Measurements from ENCODE around the gene ILF3.

ILF3 gene

DNA sequence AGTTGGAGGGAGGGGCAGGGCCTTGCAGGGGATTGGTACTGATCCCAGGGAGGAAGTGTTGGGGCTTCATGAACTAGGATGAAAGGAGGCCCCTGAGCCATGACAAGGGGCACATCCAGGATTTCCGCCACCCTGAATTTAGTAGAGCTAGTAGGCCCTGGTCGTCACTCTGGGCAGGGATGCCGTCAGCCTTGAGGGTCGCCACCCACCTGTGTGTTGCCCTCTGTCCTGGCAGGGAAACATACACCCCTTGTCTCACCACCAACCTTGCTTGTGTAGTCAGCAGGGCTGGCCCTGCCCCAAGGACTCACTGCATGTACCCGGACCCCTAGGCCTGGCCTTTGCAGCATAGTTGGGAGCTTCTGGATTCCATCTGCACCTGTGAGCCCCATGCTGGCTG, 37.7 kb downstream of the ILF3 start:
- Histone ChIP-seq H3K4me1 (ENCODE audit: insufficient read depth, poor library complexity, severe bottlenecking) (no peaks in the 10 kb centered on the region), H3K9me3 (ENCODE audit: severe bottlenecking) (no peaks in the 10 kb centered on the region), H3K27me3 (ENCODE audit: insufficient read depth, poor library complexity, severe bottlenecking) (no peaks in the 10 kb centered on the region), H3K27ac (ENCODE audit: poor library complexity, severe bottlenecking) (no peak overlapping the region), H3K36me3 (ENCODE audit: low read depth) (peaks cover 46% of the 10 kb centered on the region), H3K4me3 (ENCODE audit: severe bottlenecking) (no peak overlapping the region)
- DNase-seq (ENCODE audit: low spot score) (no peak), ATAC-seq (ENCODE audit: low read depth) (no peak)
- TF ChIP-seq, protein P1, sequence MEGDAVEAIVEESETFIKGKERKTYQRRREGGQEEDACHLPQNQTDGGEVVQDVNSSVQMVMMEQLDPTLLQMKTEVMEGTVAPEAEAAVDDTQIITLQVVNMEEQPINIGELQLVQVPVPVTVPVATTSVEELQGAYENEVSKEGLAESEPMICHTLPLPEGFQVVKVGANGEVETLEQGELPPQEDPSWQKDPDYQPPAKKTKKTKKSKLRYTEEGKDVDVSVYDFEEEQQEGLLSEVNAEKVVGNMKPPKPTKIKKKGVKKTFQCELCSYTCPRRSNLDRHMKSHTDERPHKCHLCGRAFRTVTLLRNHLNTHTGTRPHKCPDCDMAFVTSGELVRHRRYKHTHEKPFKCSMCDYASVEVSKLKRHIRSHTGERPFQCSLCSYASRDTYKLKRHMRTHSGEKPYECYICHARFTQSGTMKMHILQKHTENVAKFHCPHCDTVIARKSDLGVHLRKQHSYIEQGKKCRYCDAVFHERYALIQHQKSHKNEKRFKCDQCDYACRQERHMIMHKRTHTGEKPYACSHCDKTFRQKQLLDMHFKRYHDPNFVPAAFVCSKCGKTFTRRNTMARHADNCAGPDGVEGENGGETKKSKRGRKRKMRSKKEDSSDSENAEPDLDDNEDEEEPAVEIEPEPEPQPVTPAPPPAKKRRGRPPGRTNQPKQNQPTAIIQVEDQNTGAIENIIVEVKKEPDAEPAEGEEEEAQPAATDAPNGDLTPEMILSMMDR (IDR thresholded peaks at IDR 0.05; ENCODE audit: poor library complexity, severe bottlenecking): no peak

DNA sequence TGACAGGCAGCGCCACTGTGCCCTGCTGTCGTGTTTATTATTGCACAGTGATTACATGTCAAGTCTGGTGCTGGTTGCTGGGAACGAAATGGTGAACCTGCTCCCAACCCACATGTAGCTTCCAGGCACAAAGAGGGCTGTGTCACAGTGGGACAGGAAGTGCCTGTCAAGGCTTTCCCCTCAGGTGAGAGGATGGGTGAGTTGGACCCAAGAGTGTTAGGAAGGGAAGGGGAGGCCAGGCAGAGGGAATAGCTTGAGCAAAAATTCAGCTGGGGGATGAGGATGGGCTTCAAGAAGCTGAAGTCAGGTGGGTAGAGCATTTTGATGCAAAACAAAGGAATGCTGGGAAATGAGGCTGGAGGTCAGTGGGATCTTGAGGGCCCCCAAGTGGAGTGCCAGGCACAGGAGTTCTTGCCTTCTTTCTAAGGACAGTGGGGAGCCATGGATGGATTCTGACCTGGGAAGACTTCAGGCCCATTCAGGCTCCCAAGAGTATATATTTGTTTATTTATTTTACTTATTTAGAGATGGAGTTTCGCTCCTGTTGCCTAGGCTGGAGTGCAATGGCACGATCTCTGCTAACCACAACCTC, 38.6 kb downstream of the ILF3 start:
- Histone ChIP-seq H3K36me3 (ENCODE audit: low read depth) (peaks cover 40% of the 10 kb centered on the region), H3K4me3 (ENCODE audit: severe bottlenecking) (no peak overlapping the region), H3K27me3 (ENCODE audit: insufficient read depth, poor library complexity, severe bottlenecking) (no peaks in the 10 kb centered on the region), H3K9me3 (ENCODE audit: severe bottlenecking) (no peaks in the 10 kb centered on the region), H3K27ac (ENCODE audit: poor library complexity, severe bottlenecking) (no peak overlapping the region), H3K4me1 (ENCODE audit: insufficient read depth, poor library complexity, severe bottlenecking) (no peaks in the 10 kb centered on the region)
- TF ChIP-seq, protein P1 (IDR thresholded peaks at IDR 0.05; ENCODE audit: poor library complexity, severe bottlenecking): no peak
- no peak for ATAC-seq (ENCODE audit: low read depth)
- no peak for DNase-seq (ENCODE audit: low spot score)

DNA sequence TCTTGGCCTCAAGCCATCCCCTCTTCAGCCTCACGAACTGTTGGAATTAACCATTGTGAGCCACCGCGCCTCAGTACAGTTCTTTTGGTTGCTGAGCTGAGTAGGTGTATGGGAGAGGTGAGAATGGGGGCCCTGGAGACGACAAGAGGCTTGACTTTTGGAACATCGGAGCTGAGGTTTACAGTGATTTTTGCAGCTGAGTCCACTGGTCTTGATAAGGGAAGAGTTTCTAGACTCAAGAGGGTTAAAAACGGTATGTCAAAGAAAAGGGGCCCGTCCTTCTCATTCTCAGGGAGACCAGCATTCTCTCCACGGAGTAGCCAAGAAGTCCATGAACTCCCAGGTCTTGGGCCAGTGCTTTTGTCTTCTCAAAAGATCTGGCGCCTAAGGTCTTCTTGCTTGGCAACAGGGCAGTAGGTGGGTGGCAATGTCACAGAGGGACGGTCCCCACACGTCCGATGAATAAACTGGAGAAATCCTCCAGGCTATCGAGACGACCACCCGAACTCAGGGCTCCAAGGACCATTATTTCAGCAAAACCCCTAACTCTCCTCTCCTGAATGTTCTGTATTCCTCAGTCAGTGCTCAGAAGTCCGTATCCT, 40.7 kb downstream of the ILF3 start:
- Histone ChIP-seq H3K4me3 (ENCODE audit: severe bottlenecking) (no peak overlapping the region), H3K4me1 (ENCODE audit: insufficient read depth, poor library complexity, severe bottlenecking) (no peaks in the 10 kb centered on the region), H3K9me3 (ENCODE audit: severe bottlenecking) (no peaks in the 10 kb centered on the region), H3K36me3 (ENCODE audit: low read depth) (peaks cover 20% of the 10 kb centered on the region), H3K27ac (ENCODE audit: poor library complexity, severe bottlenecking) (no peak overlapping the region), H3K27me3 (ENCODE audit: insufficient read depth, poor library complexity, severe bottlenecking) (no peaks in the 10 kb centered on the region)
- ATAC-seq (ENCODE audit: low read depth) (no peak), DNase-seq (ENCODE audit: low spot score) (no peak)
- TF ChIP-seq, protein P1 (IDR thresholded peaks at IDR 0.05; ENCODE audit: poor library complexity, severe bottlenecking): no peak

DNA sequence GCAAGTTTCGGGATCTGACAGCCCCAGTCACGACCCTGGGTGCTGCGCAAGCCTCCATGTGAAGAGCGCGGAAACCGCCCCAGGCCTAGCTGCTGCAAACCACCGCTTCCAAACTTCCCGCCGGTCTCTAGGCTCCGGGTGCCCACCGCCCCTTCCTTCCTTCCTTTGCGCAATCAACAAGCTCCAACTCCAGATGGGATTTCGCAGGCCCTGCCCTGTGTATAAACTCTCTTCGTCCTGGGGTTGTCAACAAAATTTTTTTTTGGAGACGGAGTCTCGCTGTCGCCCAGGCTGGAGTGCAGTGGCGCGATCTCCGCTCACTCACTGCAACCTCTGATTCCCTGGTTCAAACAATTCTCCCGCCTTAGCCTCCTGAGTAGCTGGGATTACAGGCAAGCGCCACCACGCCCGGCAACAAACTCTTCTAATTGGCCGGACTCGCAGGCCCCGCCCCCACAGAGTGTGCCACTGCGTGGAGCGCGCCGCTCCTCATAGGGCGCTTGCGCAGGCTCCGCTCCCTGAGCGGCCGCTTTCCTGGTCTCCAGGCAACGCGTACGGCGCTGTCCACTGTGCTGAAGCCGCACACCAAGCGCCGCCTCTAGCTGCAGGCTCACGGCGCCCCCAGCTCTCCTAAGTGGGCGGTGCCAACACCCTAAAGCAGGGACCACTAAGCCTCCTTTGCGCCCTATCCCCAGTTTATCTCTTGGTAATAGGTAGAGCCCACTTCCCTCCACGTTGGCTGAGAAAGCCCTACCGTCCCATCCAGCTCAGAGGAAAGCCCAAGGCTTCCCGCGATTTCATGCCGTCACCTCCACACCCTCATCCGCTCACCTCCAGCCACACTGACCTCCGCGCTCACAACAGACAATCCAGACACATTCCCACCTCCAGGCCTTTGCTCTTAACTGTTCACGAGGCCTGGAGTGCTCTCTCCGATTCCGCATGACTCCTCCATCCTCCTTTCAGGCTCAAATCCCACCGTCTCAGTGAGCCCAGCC, 41.6 kb downstream of the ILF3 start:
- peak; percentile 91 for DNase-seq (ENCODE audit: low spot score)
- Histone ChIP-seq H3K9me3 (ENCODE audit: severe bottlenecking) (no peaks in the 10 kb centered on the region), H3K36me3 (ENCODE audit: low read depth) (peaks cover 11% of the 10 kb centered on the region), H3K27ac (ENCODE audit: poor library complexity, severe bottlenecking) (no peak overlapping the region), H3K27me3 (ENCODE audit: insufficient read depth, poor library complexity, severe bottlenecking) (no peaks in the 10 kb centered on the region), H3K4me1 (ENCODE audit: insufficient read depth, poor library complexity, severe bottlenecking) (no peaks in the 10 kb centered on the region), H3K4me3 (ENCODE audit: severe bottlenecking) (no peak overlapping the region)
- peak; percentile 92 for ATAC-seq (ENCODE audit: low read depth)
- TF ChIP-seq, protein P1 (IDR thresholded peaks at IDR 0.05; ENCODE audit: poor library complexity, severe bottlenecking): no peak

Measured in RWPE2 (cell line).